Measurements from ENCODE around the gene FLT1.

The FLT1 gene

GRCh38 chr13:28434926-28435325 is 60.0 kb downstream of the FLT1 start:
- DNase-seq (ENCODE audit: low read depth in 2 of 2, low spot score in 1 of 2) = no peak

GRCh38 chr13:28432816-28433560 is 61.9 kb downstream of the FLT1 start:
- no peak for DNase-seq (ENCODE audit: low read depth in 2 of 2, low spot score in 1 of 2)

- DNase-seq (ENCODE audit: low read depth in 2 of 2, low spot score in 1 of 2) = no peak
These were observed 65.1 kb downstream of the FLT1 start for GRCh38 chr13:28429685-28430290.

GRCh38 chr13:28429096-28429495 is 65.8 kb downstream of the FLT1 start:
- no peak for DNase-seq (ENCODE audit: low read depth in 2 of 2, low spot score in 1 of 2)

GRCh38 chr13:28426381-28426780 is 68.5 kb downstream of the FLT1 start:
- DNase-seq (ENCODE audit: low read depth in 2 of 2, low spot score in 1 of 2) = no peak

GRCh38 chr13:28425793-28426192 is 69.1 kb downstream of the FLT1 start:
- no peak for DNase-seq (ENCODE audit: low read depth in 2 of 2, low spot score in 1 of 2)

- DNase-seq (ENCODE audit: low read depth in 2 of 2, low spot score in 1 of 2) = no peak
These were observed 70.4 kb downstream of the FLT1 start for GRCh38 chr13:28424541-28424940.

- peak in 1 of 2 donors; percentile 5 for DNase-seq (ENCODE audit: low read depth in 2 of 2, low spot score in 1 of 2)
These were observed 71.9 kb downstream of the FLT1 start for GRCh38 chr13:28423010-28423409.

GRCh38 chr13:28421676-28422410 is 73.1 kb downstream of the FLT1 start:
- no peak for DNase-seq (ENCODE audit: low read depth in 2 of 2, low spot score in 1 of 2)

GRCh38 chr13:28420704-28421103 is 74.2 kb downstream of the FLT1 start:
- DNase-seq (ENCODE audit: low read depth in 2 of 2, low spot score in 1 of 2) = no peak

- DNase-seq (ENCODE audit: low read depth in 2 of 2, low spot score in 1 of 2) = no peak
These were observed 78.9 kb downstream of the FLT1 start for GRCh38 chr13:28415994-28416421.

GRCh38 chr13:28413999-28414398 is 80.9 kb downstream of the FLT1 start:
- DNase-seq (ENCODE audit: low read depth in 2 of 2, low spot score in 1 of 2) = no peak

GRCh38 chr13:28412981-28413380 is 81.9 kb downstream of the FLT1 start:
- DNase-seq (ENCODE audit: low read depth in 2 of 2, low spot score in 1 of 2) = no peak

- no peak for DNase-seq (ENCODE audit: low read depth in 2 of 2, low spot score in 1 of 2)
These were observed 83.0 kb downstream of the FLT1 start for GRCh38 chr13:28411831-28412353.

GRCh38 chr13:28410096-28410495 is 84.8 kb downstream of the FLT1 start:
- DNase-seq (ENCODE audit: low read depth in 2 of 2, low spot score in 1 of 2) = no peak

- no peak for DNase-seq (ENCODE audit: low read depth in 2 of 2, low spot score in 1 of 2)
These were observed 85.3 kb downstream of the FLT1 start for GRCh38 chr13:28409648-28410047.

- no peak for DNase-seq (ENCODE audit: low read depth in 2 of 2, low spot score in 1 of 2)
These were observed 86.1 kb downstream of the FLT1 start for GRCh38 chr13:28408863-28409262.

- no peak for DNase-seq (ENCODE audit: low read depth in 2 of 2, low spot score in 1 of 2)
These were observed 86.6 kb downstream of the FLT1 start for GRCh38 chr13:28408235-28408848.

GRCh38 chr13:28406733-28407266 is 88.1 kb downstream of the FLT1 start:
- no peak for DNase-seq (ENCODE audit: low read depth in 2 of 2, low spot score in 1 of 2)

- DNase-seq (ENCODE audit: low read depth in 2 of 2, low spot score in 1 of 2) = no peak
These were observed 92.9 kb downstream of the FLT1 start for GRCh38 chr13:28402057-28402381.

GRCh38 chr13:28401303-28402056 is 93.4 kb downstream of the FLT1 start:
- no peak for DNase-seq (ENCODE audit: low read depth in 2 of 2, low spot score in 1 of 2)

All from stimulated activated CD8-positive, alpha-beta memory T cell treated with anti-CD3 and anti-CD28 coated beads, Interleukin-4, amount 100 ng/mL, for 1 hour (primary cell).